K562 (cell line): ENCODE data around the gene NAP1L4. TPM values are rescaled to one million over a fixed set of nuclear protein-coding genes. Genes with fewer than 3 reads are reported as not detected.

Source experiments
- ATAC-seq: fragments of 200-7000 bp; cut with Tn5 transposase; 3 replicates; pipeline ENCODE4 v1.9.1; 2020; ENCODE audit warnings: moderate library complexity
- BruUV-seq: library from RNA; stranded (reverse); fragments of 400-500 nt; replicated peaks from 2 replicates; lab custom pipeline; 2021; lab: Mats Ljungman, UMichigan
- CTCF ChIA-PET: fragments of 300-600 bp; formaldehyde crosslinking; extraction: SDS; loops from one replicate; lab custom pipeline; 2021; ENCODE audit warnings: low intra/inter-chr PET ratio; lab: Yijun Ruan, JAX
- POLR2A ChIA-PET: fragments of 300-600, 350-650 bp; sonication (Branson Sonifier 250); formaldehyde crosslinking; extraction: SDS; loops from one replicate; lab custom pipeline; 2021; ENCODE audit warnings: antibody characterized with exemption, inconsistent platforms; lab: Yijun Ruan, JAX
- DNase-seq, 4 experiments: peaks; one replicate each; pipeline versions ENCODE4 v3.0.0 to v3.0.0-alpha.2; 2011 to 2018; ENCODE audit warnings: low spot score in 3 of 4, mixed read lengths in 3 of 4; ENCODE audit errors: extremely low read depth in 1 of 4
- FAIRE-seq: peaks from 2 replicates; lab custom pipeline; 2011; peaks lifted over from hg19 to GRCh38; lab: Jason Lieb, UNC
- H2AFZ ChIP-seq: 2 replicates; pipeline ENCODE4 v1.6.0; 2011; ENCODE audit warnings: low read depth, low read length, control low read depth, inconsistent platforms
- H3K27ac ChIP-seq: fragments of 200-600 bp; 3 replicates; pipeline ENCODE4 v1.8.0; 2011; ENCODE audit warnings: low read depth, mild to moderate bottlenecking, control low read depth, inconsistent platforms, low read length, moderate library complexity, mixed read lengths; ENCODE audit errors: extremely low read depth
- H3K27me3 ChIP-seq, 2 experiments: fragments of 300-600 bp in 1 of 2; 2 replicates in 1 of 2; 3 replicates in 1 of 2; pipeline versions ENCODE4 v1.6.0 to v1.8.0; 2011; ENCODE audit warnings: inconsistent platforms in 2 of 2, low read length in 2 of 2, mild to moderate bottlenecking in 1 of 2, mixed read lengths in 1 of 2, moderate library complexity in 1 of 2; ENCODE audit not compliant: control insufficient read depth in 2 of 2, insufficient read depth in 2 of 2
- H3K36me3 ChIP-seq: fragments of 300-600 bp; 3 replicates; pipeline ENCODE4 v1.8.0; 2011; ENCODE audit warnings: mild to moderate bottlenecking, low read length, inconsistent platforms; ENCODE audit not compliant: control insufficient read depth, insufficient read depth
- H3K4me1 ChIP-seq, 2 experiments: fragments of 200-600 bp in 1 of 2; replicated peaks in 1 of 2; 2 replicates in 1 of 2; 3 replicates in 1 of 2; pipeline versions ENCODE4 v1.5.1 to v1.8.0; 2011; ENCODE audit warnings: inconsistent platforms in 2 of 2, low read length in 2 of 2, mild to moderate bottlenecking in 1 of 2, mixed read lengths in 1 of 2, moderate library complexity in 1 of 2; ENCODE audit not compliant: control insufficient read depth in 2 of 2, insufficient read depth in 2 of 2
- H3K4me2 ChIP-seq: 2 replicates; pipeline ENCODE4 v1.6.1; 2011; ENCODE audit warnings: low read length, control low read depth, inconsistent platforms, mixed read lengths; ENCODE audit not compliant: insufficient read depth
- H3K4me3 ChIP-seq: fragments of 200-600 bp; sonication (generic), shearing (Covaris generic); 2 replicates; pipeline ENCODE4 v1.5.1; 2016; ENCODE audit warnings: control low read depth, inconsistent platforms
- H3K79me2 ChIP-seq: fragments of 200-600 bp; 3 replicates; pipeline ENCODE4 v1.8.0; 2011; ENCODE audit warnings: low read length, inconsistent platforms; ENCODE audit not compliant: control insufficient read depth, insufficient read depth
- H3K9ac ChIP-seq, 2 experiments: 2 replicates each; pipeline versions ENCODE4 v1.6.0 to v1.6.1; 2011; ENCODE audit warnings: low read depth in 2 of 2, low read length in 2 of 2, control low read depth in 1 of 2, inconsistent platforms in 1 of 2, mild to moderate bottlenecking in 1 of 2, mixed read lengths in 1 of 2; ENCODE audit not compliant: insufficient read depth in 1 of 2
- H3K9me1 ChIP-seq: one replicate; pipeline ENCODE4 v1.6.0; 2011; ENCODE audit warnings: inconsistent platforms, mild to moderate bottlenecking, low read length, moderate library complexity; ENCODE audit not compliant: control insufficient read depth, insufficient read depth
- H3K9me3 ChIP-seq: replicated peaks from 2 replicates; pipeline ENCODE4 v1.5.1; 2011; ENCODE audit warnings: low read depth, low read length, inconsistent platforms; ENCODE audit not compliant: control insufficient read depth, insufficient read depth
- H4K20me1 ChIP-seq: replicated peaks from 2 replicates; pipeline ENCODE4 v1.6.1; 2011; ENCODE audit warnings: low read length, inconsistent platforms, mixed read lengths; ENCODE audit not compliant: control insufficient read depth, insufficient read depth
- CTBP1 ChIP-seq: fragments of 450-650 bp; IDR thresholded peaks from 2 replicates; pipeline ENCODE4 v1.6.1; 2016; ENCODE audit warnings: borderline replicate concordance
- MAFF ChIP-seq: IDR thresholded peaks from 2 replicates; pipeline ENCODE4 v1.6.1; 2012; ENCODE audit warnings: low read length, improper control_type of control experiment
- NFYB ChIP-seq: IDR thresholded peaks from 2 replicates; pipeline ENCODE4 v1.6.1; 2011; ENCODE audit warnings: mild to moderate bottlenecking, moderate library complexity; ENCODE audit not compliant: insufficient read length; ENCODE audit errors: extremely low read depth
- PHTF2 ChIP-seq: fragments of 250-450 bp; sonication (Bioruptor Pico); IDR thresholded peaks from 2 replicates; pipeline ENCODE4 v1.5.0; 2021; ENCODE audit warnings: mild to moderate bottlenecking
- TBL1XR1 ChIP-seq, 2 experiments: IDR thresholded peaks; 2 replicates each; pipeline ENCODE4 v1.6.1; 2012; ENCODE audit warnings: improper control_type of control experiment in 2 of 2, low read length in 2 of 2, mild to moderate bottlenecking in 1 of 2
- ZNF316 ChIP-seq: fragments of 450-650 bp; IDR thresholded peaks from 2 replicates; pipeline ENCODE4 v1.6.1; 2016
- WGBS: fragments of 100-300 bp; shearing (Covaris generic); methylation state at CpG from one replicate; pipeline ENCODE4 v1.1.6; 2016; ENCODE audit warnings: low coverage, mixed read lengths; ENCODE audit not compliant: insufficient coverage; ENCODE audit errors: missing lambda C conversion rate; 5-methylcytosine and 5-hydroxymethylcytosine counted together
- in situ Hi-C: fragments of 300-500 bp; cut with MboI; formaldehyde crosslinking; loops from 4 replicates; pipeline ENCODE4 v1.15.0; 2018; ENCODE audit warnings: inconsistent platforms, mixed read lengths
- intact Hi-C: fragments of 100-400 bp; cut with micrococcal nuclease; formaldehyde crosslinking; loops from 2 replicates; pipeline ENCODE4 v1.14.2; 2022
- polyA plus RNA-seq, 8 experiments: library from polyadenylated mRNA; depleted of rRNA in 4 of 8; stranded (reverse) in 5 of 8; unstranded in 3 of 8; fragments of >200 nt; fragmentation: Nextera tagmentation in 2 of 8; fragmentation: Illumina TruSeq in 1 of 8; extraction: Ambion mirVana in 2 of 8; extraction: Trizol in 1 of 8; gene quantifications; 2 replicates each; pipeline versions ENCODE4 v1.2.1 to v1.2.3, GENCODE V29; 2011 to 2014; ENCODE audit warnings: inconsistent platforms in 1 of 8, missing spikeins in 1 of 8
- total RNA-seq, 7 experiments: library from RNA; depleted of rRNA in 6 of 7; stranded (reverse); fragments of >200 nt in 6 of 7; fragmentation: Illumina TruSeq in 2 of 7; extraction: Trizol in 2 of 7; gene quantifications; 2 replicates each; pipeline versions ENCODE4 v1.2.1 to v1.2.3, GENCODE V29; 2011 to 2021; ENCODE audit warnings: low replicate concordance in 1 of 7
- TF ChIP-seq, protein P1 (sequence below): sonication (generic); formaldehyde crosslinking; IDR thresholded peaks from 2 replicates; pipeline ENCODE4 v1.8.0; 2022; ENCODE audit warnings: mild to moderate bottlenecking, missing genetic modification reagents
- TF ChIP-seq, protein P2 (sequence below), 2 experiments: fragments of 450-650 bp; formaldehyde crosslinking in 1 of 2; IDR thresholded peaks; 2 replicates each; pipeline versions ENCODE4 v1.4.0 to v1.6.1; 2014 to 2020; ENCODE audit warnings: mild to moderate bottlenecking in 2 of 2, borderline replicate concordance in 1 of 2, low read depth in 1 of 2
- TF ChIP-seq, protein P3 (sequence below), 2 experiments: fragments of 450-650 bp; IDR thresholded peaks; 2 replicates each; pipeline ENCODE4 v1.6.1; 2016

The NAP1L4 gene
- total and polyA plus RNA-seq, 9 of the 15 experiments (the other 6 are each of a cell fraction or from before 2014, with no cell fraction given): 34.1 to 237 (median 179) TPM

DNA sequence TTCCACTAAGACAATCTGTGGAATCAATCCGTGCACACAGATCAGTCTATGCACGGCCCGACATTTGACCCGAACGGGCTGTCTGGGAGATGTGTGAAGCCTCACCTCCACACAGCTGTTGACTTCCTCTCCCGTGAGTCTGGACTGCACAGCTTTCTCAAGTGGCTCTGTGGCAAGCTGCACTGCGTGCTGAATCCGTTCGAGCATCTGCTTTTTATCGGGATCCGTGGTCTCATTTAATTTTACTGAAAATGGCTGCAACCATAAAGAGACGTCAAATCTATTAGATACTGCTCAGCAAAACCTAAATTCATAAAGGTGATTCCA lies 45.8 kb upstream of the NAP1L4 start:
- FAIRE-seq (no peak), DNase-seq (no peak), ATAC-seq (peak; percentile 13; the same call in 1 of the 3 replicates)
- Histone ChIP-seq H3K4me1 (no peaks in the 10 kb centered on the region; a peak in 2 of 5 replicates), H3K9ac (no peak overlapping the region), H4K20me1 (peaks cover 26% of the 10 kb centered on the region; the same call in 1 of the 2 replicates), H3K9me3 (no peaks in the 10 kb centered on the region), H3K27ac (no peak overlapping the region), H3K4me2 (no peak overlapping the region), H3K4me3 (no peak overlapping the region), H3K27me3 (no peaks in the 10 kb centered on the region), H2AFZ (no peak overlapping the region), H3K79me2 (peaks cover 2% of the 10 kb centered on the region; the same call in 2 of the 3 replicates), H3K9me1 (no peaks in the 10 kb centered on the region), H3K36me3 (peaks cover 77% of the 10 kb centered on the region)
- 79% methylated on average over 12 of the region's 12 CpGs for WGBS
- in situ Hi-C loops: no loop called here
- intact Hi-C loops: loop anchor here (1.0 to 5.0 kb wide), 2 partner anchors 53 to 174 kb away; no protein-coding TSS in a partner anchor
- ChIA-PET CTCF (interaction anchor here (0.8 to 4.2 kb wide), 3 partner anchors 53 to 371 kb away, joined by 3 to 68 read pairs (median 11); no protein-coding TSS in a partner anchor), POLR2A (interaction anchor here (0.6 to 2.8 kb wide), 8 partner anchors 8 to 53 kb away, joined by 3 to 12 read pairs (median 4); partner anchors contain the start of gene CARS1)
- no peak for TF ChIP-seq PHTF2 (CRISPR knock-in tag)
- no peak for TF ChIP-seq CTBP1
- no peak for TF ChIP-seq ZNF316
- TF ChIP-seq, protein P1, sequence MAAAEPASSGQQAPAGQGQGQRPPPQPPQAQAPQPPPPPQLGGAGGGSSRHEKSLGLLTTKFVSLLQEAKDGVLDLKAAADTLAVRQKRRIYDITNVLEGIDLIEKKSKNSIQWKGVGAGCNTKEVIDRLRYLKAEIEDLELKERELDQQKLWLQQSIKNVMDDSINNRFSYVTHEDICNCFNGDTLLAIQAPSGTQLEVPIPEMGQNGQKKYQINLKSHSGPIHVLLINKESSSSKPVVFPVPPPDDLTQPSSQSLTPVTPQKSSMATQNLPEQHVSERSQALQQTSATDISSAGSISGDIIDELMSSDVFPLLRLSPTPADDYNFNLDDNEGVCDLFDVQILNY: no peak
- no peak for TF ChIP-seq MAFF
- TF ChIP-seq, protein P2, sequence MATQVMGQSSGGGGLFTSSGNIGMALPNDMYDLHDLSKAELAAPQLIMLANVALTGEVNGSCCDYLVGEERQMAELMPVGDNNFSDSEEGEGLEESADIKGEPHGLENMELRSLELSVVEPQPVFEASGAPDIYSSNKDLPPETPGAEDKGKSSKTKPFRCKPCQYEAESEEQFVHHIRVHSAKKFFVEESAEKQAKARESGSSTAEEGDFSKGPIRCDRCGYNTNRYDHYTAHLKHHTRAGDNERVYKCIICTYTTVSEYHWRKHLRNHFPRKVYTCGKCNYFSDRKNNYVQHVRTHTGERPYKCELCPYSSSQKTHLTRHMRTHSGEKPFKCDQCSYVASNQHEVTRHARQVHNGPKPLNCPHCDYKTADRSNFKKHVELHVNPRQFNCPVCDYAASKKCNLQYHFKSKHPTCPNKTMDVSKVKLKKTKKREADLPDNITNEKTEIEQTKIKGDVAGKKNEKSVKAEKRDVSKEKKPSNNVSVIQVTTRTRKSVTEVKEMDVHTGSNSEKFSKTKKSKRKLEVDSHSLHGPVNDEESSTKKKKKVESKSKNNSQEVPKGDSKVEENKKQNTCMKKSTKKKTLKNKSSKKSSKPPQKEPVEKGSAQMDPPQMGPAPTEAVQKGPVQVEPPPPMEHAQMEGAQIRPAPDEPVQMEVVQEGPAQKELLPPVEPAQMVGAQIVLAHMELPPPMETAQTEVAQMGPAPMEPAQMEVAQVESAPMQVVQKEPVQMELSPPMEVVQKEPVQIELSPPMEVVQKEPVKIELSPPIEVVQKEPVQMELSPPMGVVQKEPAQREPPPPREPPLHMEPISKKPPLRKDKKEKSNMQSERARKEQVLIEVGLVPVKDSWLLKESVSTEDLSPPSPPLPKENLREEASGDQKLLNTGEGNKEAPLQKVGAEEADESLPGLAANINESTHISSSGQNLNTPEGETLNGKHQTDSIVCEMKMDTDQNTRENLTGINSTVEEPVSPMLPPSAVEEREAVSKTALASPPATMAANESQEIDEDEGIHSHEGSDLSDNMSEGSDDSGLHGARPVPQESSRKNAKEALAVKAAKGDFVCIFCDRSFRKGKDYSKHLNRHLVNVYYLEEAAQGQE (IDR thresholded peaks at IDR 0.05; ENCODE audit: borderline replicate concordance): no peak
- TF ChIP-seq, protein P2 (CRISPR knock-in tag; IDR thresholded peaks at IDR 0.05; ENCODE audit: low read depth): no peak
- TF ChIP-seq, protein P3, sequence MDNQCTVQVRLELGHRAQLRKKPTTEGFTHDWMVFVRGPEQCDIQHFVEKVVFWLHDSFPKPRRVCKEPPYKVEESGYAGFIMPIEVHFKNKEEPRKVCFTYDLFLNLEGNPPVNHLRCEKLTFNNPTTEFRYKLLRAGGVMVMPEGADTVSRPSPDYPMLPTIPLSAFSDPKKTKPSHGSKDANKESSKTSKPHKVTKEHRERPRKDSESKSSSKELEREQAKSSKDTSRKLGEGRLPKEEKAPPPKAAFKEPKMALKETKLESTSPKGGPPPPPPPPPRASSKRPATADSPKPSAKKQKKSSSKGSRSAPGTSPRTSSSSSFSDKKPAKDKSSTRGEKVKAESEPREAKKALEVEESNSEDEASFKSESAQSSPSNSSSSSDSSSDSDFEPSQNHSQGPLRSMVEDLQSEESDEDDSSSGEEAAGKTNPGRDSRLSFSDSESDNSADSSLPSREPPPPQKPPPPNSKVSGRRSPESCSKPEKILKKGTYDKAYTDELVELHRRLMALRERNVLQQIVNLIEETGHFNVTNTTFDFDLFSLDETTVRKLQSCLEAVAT (IDR thresholded peaks at IDR 0.05): no peak
- no peak for TF ChIP-seq NFYB
- TF ChIP-seq TBL1XR1 (IDR thresholded peaks at IDR 0.05; ENCODE audit: low read length in 2 of 2): no peak
- BruUV-seq: no TSS peak
